Keratinocyte (primary cell): ENCODE results near the gene TSPAN8.

Experiments used
- CTCF ChIP-seq, 3 experiments: IDR thresholded peaks in 1 of 3; conservative IDR thresholded peaks in 1 of 3; optimal IDR thresholded peaks in 1 of 3; 2 replicates in 2 of 3; 3 replicates in 1 of 3; pipeline versions ENCODE3 to v1.5.1; 2011; ENCODE audit warnings: low read length in 3 of 3, mild to moderate bottlenecking in 3 of 3, moderate library complexity in 2 of 3, control low read depth in 1 of 3, inconsistent platforms in 1 of 3; ENCODE audit not compliant: insufficient read depth in 2 of 3; ENCODE audit errors: extremely low read depth in 1 of 3
- EZH2 ChIP-seq: IDR thresholded peaks from one replicate; pipeline ENCODE4 v1.6.1; 2012; ENCODE audit warnings: inconsistent platforms, mild to moderate bottlenecking, low read length, moderate library complexity

DNA sequence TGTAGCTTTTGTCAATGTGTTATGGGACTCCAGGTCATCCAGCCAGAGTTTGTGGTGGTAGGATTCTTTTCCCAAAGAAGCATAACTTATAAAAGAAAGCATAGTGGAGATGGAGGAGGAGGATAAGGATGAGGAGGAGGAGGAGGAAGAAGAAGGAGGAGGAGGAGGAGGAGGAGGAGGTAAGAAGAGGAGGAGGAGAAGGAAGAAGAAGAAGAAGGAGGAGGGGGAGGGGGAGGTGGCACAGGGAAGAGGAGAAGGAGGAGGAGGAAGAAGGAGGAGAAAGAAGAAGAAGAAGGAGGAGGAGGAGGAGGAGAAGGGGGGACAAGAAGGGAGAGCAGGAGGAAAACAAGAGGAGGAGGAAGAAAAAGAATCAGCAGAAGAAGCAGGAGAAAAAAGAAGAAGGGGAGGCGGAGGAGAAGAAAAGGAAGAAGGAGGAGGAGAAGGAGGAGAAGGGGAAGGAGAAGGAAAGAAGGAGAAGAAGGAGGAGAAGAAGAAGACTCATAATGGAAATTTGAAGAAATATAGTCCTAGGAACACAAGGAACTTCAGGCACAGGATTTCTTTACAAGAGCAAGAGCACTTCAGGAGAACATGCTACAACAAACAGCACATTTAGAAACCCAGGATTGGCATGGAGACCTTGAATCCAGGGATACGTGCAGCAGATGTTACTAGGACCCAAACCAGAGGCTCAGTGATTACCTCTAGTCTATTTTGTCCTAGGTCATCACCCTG lies 22.6 kb downstream of the TSPAN8 start:
- TF ChIP-seq EZH2 (no peak), CTCF (optimal IDR thresholded peaks at IDR 0.05 in 1 of 3, IDR thresholded peaks at IDR 0.05 in 1 of 3, conservative IDR thresholded peaks at IDR 0.05 in 1 of 3; ENCODE audit: extremely low read depth in 1 of 3, insufficient read depth in 2 of 3, low read length in 3 of 3) (no peak)
